ENCODE results near the gene AK5.

DNA sequence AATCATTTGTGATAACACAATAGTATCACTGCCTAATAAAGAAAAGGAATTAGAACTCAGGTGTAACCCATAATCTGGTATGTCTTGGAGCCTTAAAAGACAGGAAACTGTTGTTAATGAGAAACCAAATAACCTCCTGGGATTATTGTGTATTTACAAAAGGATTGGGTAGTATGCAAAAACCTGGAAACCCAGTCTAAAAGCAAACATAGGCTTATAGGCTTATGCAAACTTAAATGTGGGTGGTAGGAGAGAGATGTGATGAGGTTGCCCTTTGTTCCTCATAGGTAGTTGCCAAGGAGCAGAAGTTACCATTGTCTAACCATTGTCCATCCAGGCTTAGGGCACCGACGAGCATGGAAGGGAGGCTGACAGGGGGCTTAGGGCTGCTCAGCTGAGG, 165.8 kb downstream of the AK5 start:
- TF ChIP-seq POLR2A (IDR thresholded peaks at IDR 0.05), result no peak
- TF ChIP-seq, protein P1, sequence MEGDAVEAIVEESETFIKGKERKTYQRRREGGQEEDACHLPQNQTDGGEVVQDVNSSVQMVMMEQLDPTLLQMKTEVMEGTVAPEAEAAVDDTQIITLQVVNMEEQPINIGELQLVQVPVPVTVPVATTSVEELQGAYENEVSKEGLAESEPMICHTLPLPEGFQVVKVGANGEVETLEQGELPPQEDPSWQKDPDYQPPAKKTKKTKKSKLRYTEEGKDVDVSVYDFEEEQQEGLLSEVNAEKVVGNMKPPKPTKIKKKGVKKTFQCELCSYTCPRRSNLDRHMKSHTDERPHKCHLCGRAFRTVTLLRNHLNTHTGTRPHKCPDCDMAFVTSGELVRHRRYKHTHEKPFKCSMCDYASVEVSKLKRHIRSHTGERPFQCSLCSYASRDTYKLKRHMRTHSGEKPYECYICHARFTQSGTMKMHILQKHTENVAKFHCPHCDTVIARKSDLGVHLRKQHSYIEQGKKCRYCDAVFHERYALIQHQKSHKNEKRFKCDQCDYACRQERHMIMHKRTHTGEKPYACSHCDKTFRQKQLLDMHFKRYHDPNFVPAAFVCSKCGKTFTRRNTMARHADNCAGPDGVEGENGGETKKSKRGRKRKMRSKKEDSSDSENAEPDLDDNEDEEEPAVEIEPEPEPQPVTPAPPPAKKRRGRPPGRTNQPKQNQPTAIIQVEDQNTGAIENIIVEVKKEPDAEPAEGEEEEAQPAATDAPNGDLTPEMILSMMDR (IDR thresholded peaks at IDR 0.05), result no peak

All from vagina (tissue), 2 donors.